ENCODE data around the gene CALCOCO1. TPM values are rescaled to one million over a fixed set of nuclear protein-coding genes. Genes with fewer than 3 reads are reported as not detected.

CALCOCO1 gene
- total RNA-seq, 2 experiments from 2014 or later = 12.8 to 25.1 TPM

GRCh38 chr12:53735556-53735955 lies 8.3 kb upstream of the CALCOCO1 start:
- no peaks in the 10 kb centered on the region for H3K9me2 ChIP-seq (ENCODE audit: insufficient read depth, low read length)
- no TSS peak for BruUV-seq (replicated peaks)
- no peak overlapping the region for H2AFZ ChIP-seq (ENCODE audit: low read length)
- no peaks in the 10 kb centered on the region for H3K36me3 ChIP-seq (ENCODE audit: insufficient read depth, low read length)
- H3K4me3 ChIP-seq (ENCODE audit: low read depth, low read length, poor library complexity, severe bottlenecking) = no peak overlapping the region
- intact Hi-C loops (cut with micrococcal nuclease; ENCODE audit: unreplicated experiment) = no loop called here
- no peak overlapping the region for H3K27ac ChIP-seq (ENCODE audit: low read depth, low read length, poor library complexity, severe bottlenecking)
- ChIA-PET POLR2A (interaction anchor here (0.6 to 1.1 kb wide), 2 partner anchors 13 to 1940 kb away, joined by 3 read pairs; no protein-coding TSS in a partner anchor), CTCF (ENCODE audit: unreplicated experiment) (interaction anchor here (0.9 kb wide), 1 partner anchor 33 kb away, joined by 3 read pairs; no protein-coding TSS in a partner anchor)
- no peak for TF ChIP-seq CTCF (conservative IDR thresholded peaks at IDR 0.05; ENCODE audit: low read length)
- TF ChIP-seq EZH2phosphoT487 (IDR thresholded peaks at IDR 0.05; ENCODE audit: borderline replicate concordance, low read depth, low read length) = no peak
- no peak overlapping the region for H3K4me2 ChIP-seq (ENCODE audit: low read length)
- H3K9me3 ChIP-seq (ENCODE audit: low read length) = no peaks in the 10 kb centered on the region
- peaks cover 4% of the 10 kb centered on the region for H3K4me1 ChIP-seq (ENCODE audit: insufficient read depth, low read length, poor library complexity, severe bottlenecking)
- no peaks in the 10 kb centered on the region for H4K20me1 ChIP-seq (ENCODE audit: insufficient read depth, low read length)
- no peaks in the 10 kb centered on the region for H3K79me2 ChIP-seq (ENCODE audit: insufficient read depth, low read depth, low read length)
- no peak for DNase-seq (ENCODE audit: low spot score)

- Histone ChIP-seq H2AFZ (ENCODE audit: low read length) (no peak overlapping the region), H3K4me2 (ENCODE audit: low read length) (no peak overlapping the region), H3K4me1 (ENCODE audit: insufficient read depth, low read length, poor library complexity, severe bottlenecking) (peaks cover 4% of the 10 kb centered on the region), H4K20me1 (ENCODE audit: insufficient read depth, low read length) (no peaks in the 10 kb centered on the region), H3K4me3 (ENCODE audit: low read depth, low read length, poor library complexity, severe bottlenecking) (no peak overlapping the region), H3K27ac (ENCODE audit: low read depth, low read length, poor library complexity, severe bottlenecking) (no peak overlapping the region), H3K9me2 (ENCODE audit: insufficient read depth, low read length) (no peaks in the 10 kb centered on the region), H3K36me3 (ENCODE audit: insufficient read depth, low read length) (no peaks in the 10 kb centered on the region), H3K9me3 (ENCODE audit: low read length) (no peaks in the 10 kb centered on the region), H3K79me2 (ENCODE audit: insufficient read depth, low read depth, low read length) (no peaks in the 10 kb centered on the region)
- no peak for TF ChIP-seq CTCF (conservative IDR thresholded peaks at IDR 0.05; ENCODE audit: low read length)
- TF ChIP-seq EZH2phosphoT487 (IDR thresholded peaks at IDR 0.05; ENCODE audit: borderline replicate concordance, low read depth, low read length) = no peak
- BruUV-seq (replicated peaks) = no TSS peak
- CTCF ChIA-PET (ENCODE audit: unreplicated experiment) = interaction anchor here (0.6 to 1.6 kb wide), 3 partner anchors 9 to 149 kb away, joined by 3 to 5 read pairs (median 3); no protein-coding TSS in a partner anchor
- DNase-seq (ENCODE audit: low spot score) = no peak
- POLR2A ChIA-PET = interaction anchor here (0.6 to 1.5 kb wide), 5 partner anchors 12 to 45 kb away, joined by 3 to 4 read pairs (median 3); no protein-coding TSS in a partner anchor
- intact Hi-C loops (cut with micrococcal nuclease; ENCODE audit: unreplicated experiment) = no loop called here
Observed at GRCh38 chr12:53734425-53734824, 7.2 kb upstream of the CALCOCO1 start.

GRCh38 chr12:53733807-53734200 lies 6.6 kb upstream of the CALCOCO1 start:
- H3K36me3 ChIP-seq (ENCODE audit: insufficient read depth, low read length) = no peaks in the 10 kb centered on the region
- BruUV-seq (replicated peaks) = no TSS peak
- H3K4me3 ChIP-seq (ENCODE audit: low read depth, low read length, poor library complexity, severe bottlenecking) = no peak overlapping the region
- H3K9me2 ChIP-seq (ENCODE audit: insufficient read depth, low read length) = no peaks in the 10 kb centered on the region
- TF ChIP-seq CTCF (conservative IDR thresholded peaks at IDR 0.05; ENCODE audit: low read length) (no peak), EZH2phosphoT487 (IDR thresholded peaks at IDR 0.05; ENCODE audit: borderline replicate concordance, low read depth, low read length) (no peak)
- no peak overlapping the region for H3K27ac ChIP-seq (ENCODE audit: low read depth, low read length, poor library complexity, severe bottlenecking)
- H3K4me2 ChIP-seq (ENCODE audit: low read length) = no peak overlapping the region
- no peak overlapping the region for H2AFZ ChIP-seq (ENCODE audit: low read length)
- no peaks in the 10 kb centered on the region for H4K20me1 ChIP-seq (ENCODE audit: insufficient read depth, low read length)
- peaks cover 4% of the 10 kb centered on the region for H3K4me1 ChIP-seq (ENCODE audit: insufficient read depth, low read length, poor library complexity, severe bottlenecking)
- CTCF ChIA-PET (ENCODE audit: unreplicated experiment) = interaction anchor here (1.6 kb wide), 1 partner anchor 9 kb away, joined by 5 read pairs; no protein-coding TSS in a partner anchor
- no peaks in the 10 kb centered on the region for H3K9me3 ChIP-seq (ENCODE audit: low read length)
- no peaks in the 10 kb centered on the region for H3K79me2 ChIP-seq (ENCODE audit: insufficient read depth, low read depth, low read length)
- intact Hi-C loops (cut with micrococcal nuclease; ENCODE audit: unreplicated experiment) = no loop called here
- DNase-seq (ENCODE audit: low spot score) = no peak
- POLR2A ChIA-PET = interaction anchor here (0.6 to 1.5 kb wide), 6 partner anchors 13 to 175 kb away, joined by 3 to 4 read pairs (median 3); no protein-coding TSS in a partner anchor

All from OCI-LY7 (cell line).